SK-N-SH treated with all-trans-retinoic acid at 6 μM for 48 hours (cell line): ENCODE results near the gene NR2C1.
A peak's percentile ranks its signal among the peaks of the same experiment; 100 is the strongest.

Experiments used
- BACH2 ChIP-seq: fragments of 250-450 bp; sonication (Bioruptor Pico); IDR thresholded peaks from 2 replicates; pipeline ENCODE4 v1.9.0; 2021; ENCODE audit warnings: mild to moderate bottlenecking, borderline replicate concordance
- CSRNP3 ChIP-seq: fragments of 250-450 bp; sonication (Bioruptor Pico); IDR thresholded peaks from 2 replicates; pipeline ENCODE4 v1.5.1; 2021; ENCODE audit warnings: mild to moderate bottlenecking, moderate library complexity
- ISL1 ChIP-seq: fragments of 250-450 bp; sonication (Bioruptor Pico); IDR thresholded peaks from 2 replicates; pipeline ENCODE4 v2.1.2; 2022; ENCODE audit warnings: mild to moderate bottlenecking, moderate library complexity
- POU6F1 ChIP-seq: fragments of 250-450 bp; sonication (Bioruptor Pico); IDR thresholded peaks from 2 replicates; pipeline ENCODE4 v1.8.0; 2021; ENCODE audit warnings: low read depth, mild to moderate bottlenecking, moderate library complexity, borderline replicate concordance
- RARB ChIP-seq: fragments of 250-450 bp; sonication (Bioruptor Pico); IDR thresholded peaks from 2 replicates; pipeline ENCODE4 v1.8.0; 2021; ENCODE audit warnings: mild to moderate bottlenecking, moderate library complexity
- SNAI2 ChIP-seq: fragments of 250-450 bp; sonication (Bioruptor Pico); IDR thresholded peaks from 2 replicates; pipeline ENCODE4 v1.5.0; 2020; ENCODE audit warnings: mild to moderate bottlenecking, moderate library complexity
- TCF4 ChIP-seq: fragments of 250-450 bp; sonication (Bioruptor Pico); IDR thresholded peaks from 2 replicates; pipeline ENCODE4 v1.8.0; 2021; ENCODE audit warnings: mild to moderate bottlenecking, moderate library complexity, borderline replicate concordance
- TOX ChIP-seq: fragments of 250-450 bp; sonication (Bioruptor Pico); IDR thresholded peaks from 2 replicates; pipeline ENCODE4 v1.8.0; 2021; ENCODE audit warnings: mild to moderate bottlenecking, moderate library complexity, borderline replicate concordance
- TSHZ2 ChIP-seq: fragments of 250-450 bp; sonication (Bioruptor Pico); IDR thresholded peaks from 2 replicates; pipeline ENCODE4 v1.5.0; 2020; ENCODE audit warnings: mild to moderate bottlenecking, moderate library complexity
- ZC3H10 ChIP-seq: fragments of 250-450 bp; sonication (Bioruptor Pico); IDR thresholded peaks from 2 replicates; pipeline ENCODE4 v1.5.1; 2021; ENCODE audit warnings: mild to moderate bottlenecking, moderate library complexity
- ZFP3 ChIP-seq: fragments of 250-450 bp; sonication (Bioruptor Pico); IDR thresholded peaks from 2 replicates; pipeline ENCODE4 v1.5.0; 2020; ENCODE audit warnings: mild to moderate bottlenecking, moderate library complexity
- ZFP30 ChIP-seq: fragments of 450-650 bp; formaldehyde crosslinking; IDR thresholded peaks from 2 replicates; pipeline ENCODE4 v1.5.0; 2022; ENCODE audit warnings: mild to moderate bottlenecking, moderate library complexity
- TF ChIP-seq, protein P1 (sequence below): fragments of 250-450 bp; sonication (Bioruptor Pico); IDR thresholded peaks from 2 replicates; pipeline ENCODE4 v1.8.0; 2020; ENCODE audit warnings: mild to moderate bottlenecking, moderate library complexity, borderline replicate concordance

DNA sequence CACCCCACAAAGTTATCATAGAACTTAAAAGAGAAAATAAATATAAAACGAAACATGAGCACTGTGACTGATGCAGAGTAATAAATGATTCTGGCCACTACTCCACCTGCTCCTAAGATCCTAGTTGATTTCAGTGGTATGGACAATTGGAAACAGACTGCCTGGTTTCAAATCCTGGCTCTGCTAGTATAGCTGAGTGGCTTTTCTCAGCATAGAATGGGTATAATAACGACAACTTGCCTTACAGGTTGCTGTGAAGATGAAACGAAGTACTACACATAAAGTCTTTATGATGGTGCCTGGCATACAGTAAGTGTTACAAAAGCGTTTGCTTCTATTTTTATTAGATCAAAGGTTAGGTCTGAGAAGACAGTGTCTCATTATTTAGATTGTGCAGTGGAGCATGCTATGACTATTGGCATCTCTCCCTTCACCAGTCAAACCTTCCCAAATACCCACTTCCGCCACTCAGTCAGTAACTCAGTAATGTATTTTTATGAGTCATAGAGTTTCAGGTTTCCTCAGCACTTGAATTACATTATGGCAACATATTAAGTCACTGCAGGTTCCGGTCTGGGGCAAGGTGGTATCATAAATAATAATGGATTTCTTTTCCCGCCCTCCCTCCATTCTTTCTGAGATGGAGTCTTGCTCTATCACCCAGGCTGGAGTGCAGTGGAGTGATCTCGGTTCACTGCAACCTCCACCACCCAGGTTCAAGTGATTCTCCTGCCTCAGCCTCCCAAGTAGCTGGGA is 29.7 kb upstream of the NR2C1 start:
- TF ChIP-seq RARB (CRISPR knock-in tag) (no peak), ZC3H10 (CRISPR knock-in tag) (no peak), TSHZ2 (CRISPR knock-in tag) (no peak), CSRNP3 (peak; percentile 31; the same call in 1 of the 2 replicates), ISL1 (peak; percentile 84), TOX (CRISPR knock-in tag) (peak; percentile 25; the same call in 1 of the 2 replicates), BACH2 (no peak), ZFP3 (CRISPR knock-in tag) (no peak), ZFP30 (CRISPR knock-in tag) (no peak), TCF4 (no peak), SNAI2 (CRISPR knock-in tag) (no peak), POU6F1 (CRISPR knock-in tag) (no peak)
- TF ChIP-seq, protein P1, sequence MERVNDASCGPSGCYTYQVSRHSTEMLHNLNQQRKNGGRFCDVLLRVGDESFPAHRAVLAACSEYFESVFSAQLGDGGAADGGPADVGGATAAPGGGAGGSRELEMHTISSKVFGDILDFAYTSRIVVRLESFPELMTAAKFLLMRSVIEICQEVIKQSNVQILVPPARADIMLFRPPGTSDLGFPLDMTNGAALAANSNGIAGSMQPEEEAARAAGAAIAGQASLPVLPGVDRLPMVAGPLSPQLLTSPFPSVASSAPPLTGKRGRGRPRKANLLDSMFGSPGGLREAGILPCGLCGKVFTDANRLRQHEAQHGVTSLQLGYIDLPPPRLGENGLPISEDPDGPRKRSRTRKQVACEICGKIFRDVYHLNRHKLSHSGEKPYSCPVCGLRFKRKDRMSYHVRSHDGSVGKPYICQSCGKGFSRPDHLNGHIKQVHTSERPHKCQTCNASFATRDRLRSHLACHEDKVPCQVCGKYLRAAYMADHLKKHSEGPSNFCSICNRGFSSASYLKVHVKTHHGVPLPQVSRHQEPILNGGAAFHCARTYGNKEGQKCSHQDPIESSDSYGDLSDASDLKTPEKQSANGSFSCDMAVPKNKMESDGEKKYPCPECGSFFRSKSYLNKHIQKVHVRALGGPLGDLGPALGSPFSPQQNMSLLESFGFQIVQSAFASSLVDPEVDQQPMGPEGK (CRISPR knock-in tag): no peak
